Hematopoietic multipotent progenitor cell treated with erythropoietin and hydrocortisone succinate and interleukin-3 and kit ligand, for 15 days (in vitro differentiated cells): Measurements from ENCODE around the gene CRABP1.

Source experiments
- DNase-seq: peaks from one replicate; pipeline ENCODE4 v3.0.0-alpha.2; 2015; ENCODE audit warnings: low spot score

The CRABP1 gene

DNA sequence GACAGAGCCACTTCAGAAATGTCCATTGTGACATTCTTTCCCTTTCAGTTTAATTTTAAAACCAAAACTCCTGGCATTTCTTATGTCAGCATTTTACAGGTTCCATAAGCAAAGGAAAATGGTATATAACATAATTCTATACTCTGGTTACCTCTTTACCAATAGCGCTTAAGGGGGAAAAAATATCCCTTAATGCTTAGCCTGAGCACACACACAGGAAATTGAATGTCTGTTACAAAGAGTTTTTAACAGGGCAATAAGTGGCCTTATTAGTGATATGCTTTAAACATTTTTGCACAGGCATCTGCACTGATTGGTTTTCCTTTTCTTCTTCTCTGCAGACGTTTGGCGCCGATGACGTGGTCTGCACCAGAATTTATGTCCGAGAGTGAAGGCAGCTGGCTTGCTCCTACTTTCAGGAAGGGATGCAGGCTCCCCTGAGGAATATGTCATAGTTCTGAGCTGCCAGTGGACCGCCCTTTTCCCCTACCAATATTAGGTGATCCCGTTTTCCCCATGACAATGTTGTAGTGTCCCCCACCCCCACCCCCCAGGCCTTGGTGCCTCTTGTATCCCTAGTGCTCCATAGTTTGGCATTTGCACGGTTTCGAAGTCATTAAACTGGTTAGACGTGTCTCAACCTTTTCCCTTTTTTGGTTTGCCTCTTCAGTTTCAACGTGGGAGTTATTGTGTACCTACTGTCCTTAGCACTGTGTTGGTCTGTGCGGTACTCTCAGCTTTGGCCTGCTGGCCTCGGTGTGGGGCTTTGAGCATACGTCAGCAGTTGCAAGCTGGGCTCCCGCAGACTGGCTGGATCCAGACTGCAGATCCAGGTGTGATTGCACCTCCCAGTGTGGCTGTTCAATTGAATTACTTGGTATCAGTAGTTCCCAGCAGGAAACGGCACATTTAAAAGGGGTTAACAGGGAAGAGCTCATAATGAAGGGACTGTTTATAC, 7.7 kb downstream of the CRABP1 start:
- DNase-seq = no peak

GRCh38 chr15:78350058-78350457, 9.9 kb downstream of the CRABP1 start:
- DNase-seq = no peak

GRCh38 chr15:78351539-78351938, 11.4 kb downstream of the CRABP1 start:
- DNase-seq = no peak

GRCh38 chr15:78353093-78353492, 12.9 kb downstream of the CRABP1 start:
- DNase-seq = peak; percentile 36

DNA sequence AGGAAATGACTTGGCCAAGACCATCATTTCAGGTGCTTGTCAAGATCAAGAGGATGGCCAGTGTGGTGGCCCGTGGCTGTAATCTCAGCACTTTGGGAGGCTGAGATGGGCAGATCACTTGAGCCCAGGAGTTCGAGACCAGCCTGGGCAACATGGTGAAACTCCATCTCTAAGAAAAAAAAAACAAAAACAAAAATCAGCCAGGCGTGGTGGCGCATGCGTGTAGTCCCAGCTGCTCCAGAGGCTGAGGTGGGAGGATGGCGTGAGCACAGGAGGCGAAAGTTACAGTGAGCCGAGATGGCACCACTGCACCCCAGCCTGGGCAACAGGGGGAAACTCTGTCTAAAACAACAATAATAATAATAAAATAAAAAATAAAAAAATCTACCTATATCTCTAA, 15.0 kb downstream of the CRABP1 start:
- no peak for DNase-seq

DNA sequence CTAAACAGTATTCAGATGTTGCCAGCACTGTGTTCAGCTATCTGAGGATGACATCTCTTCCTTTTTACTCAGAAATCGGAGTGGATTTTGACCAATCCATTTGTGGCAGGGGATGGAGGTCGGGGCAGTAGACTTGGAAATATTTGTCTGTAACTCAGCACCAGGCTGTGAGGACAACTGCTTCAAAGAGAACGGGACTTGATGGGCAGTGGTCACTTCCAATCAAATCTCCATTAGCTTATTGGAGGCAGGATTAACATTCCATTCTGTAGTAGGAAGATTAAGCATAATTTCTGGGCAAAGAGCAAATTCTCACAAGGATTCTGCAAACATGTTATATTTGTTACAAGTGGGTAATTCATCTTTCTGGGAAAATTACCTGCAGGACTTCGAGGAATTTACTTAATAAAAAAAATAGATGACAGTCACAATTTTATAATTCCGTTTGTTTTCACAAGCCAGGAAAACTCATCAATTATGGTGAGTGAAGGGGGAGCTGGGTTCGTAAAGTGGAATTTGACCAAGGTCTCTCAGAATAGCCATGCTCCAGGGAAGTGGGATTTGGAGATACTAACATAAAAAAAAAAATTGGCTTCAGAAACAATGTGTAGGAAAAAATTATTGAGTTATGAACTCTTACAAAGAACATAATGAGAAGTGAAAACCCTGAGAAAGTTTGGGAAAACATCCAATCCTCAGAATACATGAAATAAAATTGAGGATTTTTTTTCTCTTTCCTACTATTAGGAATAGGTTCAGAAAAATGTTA, 18.1 kb downstream of the CRABP1 start:
- no peak for DNase-seq

- no peak for DNase-seq
Measured at GRCh38 chr15:78359041-78359808, 19.1 kb downstream of the CRABP1 start.

- DNase-seq = no peak
Measured at GRCh38 chr15:78360367-78360801, 20.2 kb downstream of the CRABP1 start.

- no peak for DNase-seq
Measured at GRCh38 chr15:78360958-78361718, 21.0 kb downstream of the CRABP1 start.

DNA sequence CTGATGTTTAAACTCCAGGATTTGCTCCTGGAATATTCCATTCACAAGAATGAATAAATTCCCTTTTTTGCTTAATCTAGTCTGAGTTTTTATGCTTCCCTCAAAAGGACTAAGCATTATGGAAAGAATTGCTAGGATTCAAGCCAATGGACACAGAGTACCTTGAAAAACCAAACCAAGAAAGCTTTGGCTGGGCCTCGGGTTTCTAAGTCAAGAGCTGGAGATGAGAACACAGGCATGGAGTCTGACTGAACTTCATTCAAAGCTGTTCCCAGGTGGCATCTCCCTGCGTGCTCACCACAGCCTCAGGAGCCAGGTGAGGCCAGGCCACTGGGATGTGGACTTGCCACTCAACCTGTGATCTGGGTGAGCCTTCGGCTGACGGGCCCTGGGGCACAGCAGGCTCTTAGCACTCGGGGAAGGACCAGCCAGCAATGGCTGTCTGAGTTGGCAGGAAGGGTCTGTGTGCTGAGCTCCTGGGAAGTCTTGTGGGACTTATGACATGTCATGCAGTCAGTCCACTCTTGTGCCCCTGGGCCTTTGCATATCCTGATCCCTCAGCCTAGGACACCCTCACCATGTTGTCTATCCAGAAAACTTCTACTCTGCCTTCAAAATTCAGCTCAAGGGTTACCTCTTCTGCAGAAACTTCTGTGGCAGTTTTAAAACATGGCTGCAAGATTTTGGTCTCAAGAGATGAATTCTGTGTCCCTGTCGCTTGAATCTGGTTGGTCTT, 21.8 kb downstream of the CRABP1 start:
- DNase-seq = no peak

GRCh38 chr15:78362716-78363380, 22.7 kb downstream of the CRABP1 start:
- DNase-seq = no peak

DNA sequence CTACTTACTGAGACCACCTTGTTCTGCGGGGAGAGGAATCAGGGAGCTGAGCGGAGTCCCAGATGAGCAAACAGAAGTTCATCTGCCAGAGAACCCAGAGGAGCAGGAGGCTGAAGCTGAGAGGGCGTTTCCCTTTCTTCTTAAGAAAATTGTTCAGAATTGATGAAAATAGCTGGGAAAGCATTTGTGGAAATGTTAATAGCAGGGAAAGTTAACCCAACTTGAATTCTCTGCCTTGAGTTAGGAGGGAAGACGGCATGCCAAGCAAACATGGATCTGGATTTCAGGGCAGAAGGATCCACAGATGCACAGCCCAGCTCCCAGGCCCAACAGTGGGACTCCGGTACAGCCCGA, 23.2 kb downstream of the CRABP1 start:
- DNase-seq = no peak

DNA sequence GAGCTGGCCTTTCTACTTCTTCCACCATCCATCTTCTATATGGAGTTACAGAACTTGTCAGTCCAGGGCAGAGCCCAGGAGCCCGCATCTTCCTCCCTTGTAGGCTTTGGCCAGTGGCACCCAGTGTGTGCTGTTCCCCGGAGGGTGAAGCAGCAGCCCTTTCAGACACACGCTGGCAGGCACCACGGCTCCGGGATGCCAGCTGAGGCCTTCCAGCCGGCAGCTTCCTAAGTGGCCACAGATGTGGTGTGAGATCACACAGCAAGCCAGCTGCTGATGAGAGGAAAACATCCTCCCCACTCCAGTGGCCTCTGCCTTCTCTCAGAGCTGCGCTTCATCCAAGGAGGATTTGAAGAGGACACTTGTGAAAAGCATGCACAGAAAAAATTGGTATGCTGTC, 24.1 kb downstream of the CRABP1 start:
- DNase-seq = no peak

DNA sequence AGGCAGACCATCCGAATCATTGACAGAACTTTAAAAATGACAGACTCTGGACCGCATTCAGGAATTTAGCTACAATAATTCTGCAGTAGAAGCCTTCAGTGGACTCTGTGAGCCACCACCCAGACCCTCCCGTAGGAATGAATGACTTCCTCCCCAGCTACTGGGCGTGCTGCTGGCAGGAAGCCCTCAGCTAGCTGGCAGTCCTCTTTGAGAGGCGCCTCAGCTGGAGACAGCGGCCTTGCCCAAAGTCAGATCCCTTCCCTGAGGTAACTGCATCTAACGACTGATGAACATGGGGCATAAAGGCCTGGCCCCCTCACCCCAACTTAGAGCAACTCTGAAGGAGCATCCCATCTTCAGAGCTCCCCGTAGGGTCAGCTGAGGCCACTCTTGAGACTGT, 25.8 kb downstream of the CRABP1 start:
- no peak for DNase-seq

DNA sequence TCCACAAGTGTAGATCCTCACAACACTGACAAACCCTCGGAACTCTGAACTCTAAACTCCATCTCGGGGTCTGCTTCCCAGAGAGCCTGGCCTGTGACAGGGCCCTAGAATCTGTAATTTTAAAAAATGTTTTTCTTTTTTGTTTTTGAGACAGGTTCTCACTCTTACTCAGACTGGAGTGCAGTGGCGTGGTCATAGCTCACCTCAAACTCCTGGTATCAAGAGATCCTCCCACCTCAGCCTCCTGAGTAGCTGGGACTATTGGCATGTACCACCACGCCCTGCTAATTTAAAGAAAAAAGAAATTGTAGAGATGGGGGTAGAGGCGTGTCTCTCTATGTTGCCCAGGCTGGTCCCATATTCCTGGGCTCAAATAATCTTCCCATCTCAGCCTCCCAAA, 26.2 kb downstream of the CRABP1 start:
- DNase-seq = no peak

DNA sequence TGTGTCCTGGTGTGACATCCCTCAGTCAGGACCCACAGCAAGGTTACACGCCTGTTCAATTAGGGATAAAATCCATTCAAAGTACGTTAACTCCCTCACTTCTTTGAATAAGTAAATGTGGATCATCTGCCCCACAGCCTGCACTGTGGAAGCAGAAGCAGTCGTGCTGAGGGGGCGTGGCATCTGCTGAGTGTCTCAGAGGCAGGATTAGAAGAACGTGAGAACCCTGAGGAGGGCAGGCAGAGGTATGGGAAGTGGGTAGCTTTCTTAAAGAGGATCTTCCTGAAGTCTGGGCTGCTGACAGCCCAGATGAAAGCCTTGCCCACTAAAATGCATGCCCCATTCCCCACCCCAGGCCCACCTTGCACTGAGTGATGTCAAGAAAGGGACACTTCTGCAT, 28.5 kb downstream of the CRABP1 start:
- DNase-seq = no peak

DNA sequence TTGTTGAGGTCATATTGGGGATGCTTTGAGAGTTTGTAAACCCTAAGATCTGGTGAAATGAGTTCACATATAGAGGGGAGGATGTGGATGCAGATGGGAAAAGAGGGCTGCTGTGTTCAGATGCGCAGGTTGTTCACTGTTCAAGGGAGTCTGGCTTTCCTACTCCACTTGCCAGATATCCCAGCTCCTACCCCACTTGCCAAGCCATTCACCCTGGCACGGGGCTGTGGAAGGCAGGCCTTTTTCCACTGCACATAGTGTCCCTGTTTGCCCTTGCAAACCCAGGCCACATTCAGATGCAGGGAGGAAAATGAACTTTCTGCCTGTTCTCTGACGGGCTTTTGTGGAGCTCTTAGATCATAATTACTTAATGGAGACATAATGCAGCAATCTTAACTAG, 29.0 kb downstream of the CRABP1 start:
- no peak for DNase-seq

- DNase-seq = no peak
Measured at GRCh38 chr15:78370013-78370412, 29.9 kb downstream of the CRABP1 start.

GRCh38 chr15:78372880-78373279, 32.7 kb downstream of the CRABP1 start:
- DNase-seq = no peak
